Liver (tissue), 9 donors: ENCODE data around the gene ABCA9. TPM values are rescaled to one million over a fixed set of nuclear protein-coding genes. Genes with fewer than 3 reads are reported as not detected.

Experiments
- DNase-seq: peaks from one replicate; pipeline ENCODE4 v3.0.0-alpha.2; 2017; ENCODE audit warnings: low spot score
- H3K27ac ChIP-seq, 2 donors: one replicate each; pipeline ENCODE4 v1.7.0; 2013; ENCODE audit warnings: inconsistent platforms in 2 of 2, low read length in 2 of 2, control low read depth in 1 of 2, low read depth in 1 of 2, mild to moderate bottlenecking in 1 of 2
- H3K27me3 ChIP-seq, 4 donors: one replicate each; pipeline versions ENCODE4 v1.6.1 to v1.7.0; 2013; ENCODE audit warnings: low read length in 3 of 4, inconsistent platforms in 1 of 4, mild to moderate bottlenecking in 1 of 4, moderate library complexity in 1 of 4; ENCODE audit not compliant: control insufficient read depth in 4 of 4, insufficient read depth in 4 of 4
- H3K36me3 ChIP-seq, 4 donors: one replicate each; pipeline versions ENCODE4 v1.6.1 to v1.7.0; 2013; ENCODE audit warnings: low read length in 3 of 4, mild to moderate bottlenecking in 3 of 4, low read depth in 1 of 4, moderate library complexity in 1 of 4; ENCODE audit not compliant: control insufficient read depth in 4 of 4, insufficient read depth in 3 of 4
- H3K4me1 ChIP-seq, 4 donors: one replicate each; pipeline versions ENCODE4 v1.6.1 to v1.7.0; 2013; ENCODE audit warnings: low read length in 3 of 4, mild to moderate bottlenecking in 3 of 4, moderate library complexity in 1 of 4; ENCODE audit not compliant: control insufficient read depth in 4 of 4, insufficient read depth in 4 of 4
- H3K4me3 ChIP-seq, 3 donors: one replicate each; pipeline versions ENCODE4 v1.6.1 to v1.7.0; 2013; ENCODE audit warnings: low read length in 3 of 3, control low read depth in 1 of 3, low read depth in 1 of 3, mild to moderate bottlenecking in 1 of 3
- H3K9ac ChIP-seq, 2 donors: one replicate each; pipeline ENCODE4 v1.7.0; 2013; ENCODE audit warnings: low read length in 2 of 2, mild to moderate bottlenecking in 2 of 2, moderate library complexity in 2 of 2, control low read depth in 1 of 2, low read depth in 1 of 2
- H3K9me3 ChIP-seq, 4 donors: one replicate each; pipeline versions ENCODE4 v1.6.1 to v1.7.0; 2013; ENCODE audit warnings: low read length in 3 of 4; ENCODE audit not compliant: control insufficient read depth in 4 of 4
- ATF3 ChIP-seq: IDR thresholded peaks from 2 replicates; pipeline ENCODE4 v1.6.1; 2016; ENCODE audit warnings: antibody characterized with exemption
- CTCF ChIP-seq: fragments of 150-350 bp; IDR thresholded peaks from 2 replicates; pipeline ENCODE4 v1.5.1; 2017; ENCODE audit warnings: improper control_type of control experiment, low read depth, low read length; ENCODE audit not compliant: missing input control
- EGR1 ChIP-seq, 2 donors: IDR thresholded peaks; 2 replicates each; pipeline ENCODE4 v1.6.1; 2016 to 2018; ENCODE audit warnings: antibody characterized with exemption in 2 of 2, low read depth in 2 of 2
- FOXA2 ChIP-seq: IDR thresholded peaks from 2 replicates; pipeline ENCODE4 v1.6.1; 2016; ENCODE audit warnings: antibody characterized with exemption
- HNF4A ChIP-seq, 2 donors: conservative IDR thresholded peaks; 2 replicates each; pipeline ENCODE4 v1.6.1; 2016; ENCODE audit warnings: antibody characterized with exemption in 2 of 2, mild to moderate bottlenecking in 2 of 2
- RAD21 ChIP-seq, 2 donors: IDR thresholded peaks; 2 replicates each; pipeline ENCODE4 v1.6.1; 2016; ENCODE audit warnings: antibody characterized with exemption in 2 of 2, mild to moderate bottlenecking in 2 of 2
- YY1 ChIP-seq: IDR thresholded peaks from 2 replicates; pipeline ENCODE4 v1.6.1; 2016; ENCODE audit warnings: antibody characterized with exemption, mild to moderate bottlenecking
- ZBTB33 ChIP-seq: IDR thresholded peaks from 2 replicates; pipeline ENCODE4 v1.6.1; 2016; ENCODE audit warnings: antibody characterized with exemption
- WGBS: extraction: QIAGEN DNeasy Blood & Tissue Kit; methylation state at CpG from one replicate; pipeline ENCODE4 v1.1.7; 2013; 5-methylcytosine and 5-hydroxymethylcytosine counted together
- polyA plus RNA-seq, 2 donors: library from polyadenylated mRNA; stranded (reverse) in 1 of 2; unstranded in 1 of 2; fragments of 200-250 nt in 1 of 2; fragments of >200 nt in 1 of 2; fragmentation: Nextera tagmentation in 1 of 2; extraction: Ambion mirVana in 1 of 2; gene quantifications; one replicate each; pipeline versions ENCODE4 v1.2.1 to v1.2.3, GENCODE V29; 2013 to 2015
- total RNA-seq, 2 donors: library from RNA; depleted of rRNA; stranded (reverse); fragments of >200 nt; gene quantifications; one replicate each; pipeline ENCODE4 v1.2.3, GENCODE V29; 2014
- donor health status: healthy.
- donor health status: healthy.
- donor health status: healthy.
- donor health status: healthy.
- donor health status: healthy.

The ABCA9 gene
- total and polyA plus RNA-seq, 4 donors = 1.4 to 18.9 (median 5.9) TPM

GRCh38 chr17:69061721-69062556, 1.2 kb upstream of the ABCA9 start:
- H3K4me1 ChIP-seq = peaks cover 0 to 5% (median 2%) of the 10 kb centered on the region in 4 donors
- no peak for DNase-seq
- no peak overlapping the region for H3K27ac ChIP-seq
- TF ChIP-seq FOXA2 (no peak), HNF4A (conservative IDR thresholded peaks at IDR 0.05) (peak; percentile 52 to 64)
- H3K4me3 ChIP-seq = no peak overlapping the region
- no peaks in the 10 kb centered on the region for H3K27me3 ChIP-seq
- no peak overlapping the region for H3K9ac ChIP-seq
- 54% methylated on average over 4 of the region's 4 CpGs for WGBS
- no peaks in the 10 kb centered on the region for H3K9me3 ChIP-seq
- peaks cover 0 to 10% (median 2%) of the 10 kb centered on the region in 4 donors for H3K36me3 ChIP-seq

GRCh38 chr17:69059458-69060175, 1.1 kb downstream of the ABCA9 start:
- WGBS = 76% methylated on average over 7 of the region's 7 CpGs
- no peak for TF ChIP-seq CTCF
- no peak for TF ChIP-seq ATF3
- TF ChIP-seq EGR1 (IDR thresholded peaks at IDR 0.05; ENCODE audit: low read depth in 2 of 2) = no peak
- H3K4me3 ChIP-seq = no peak overlapping the region
- H3K4me1 ChIP-seq = peaks cover 0 to 5% (median 2%) of the 10 kb centered on the region in 4 donors
- H3K36me3 ChIP-seq = peaks cover 0 to 3% (median 0%) of the 10 kb centered on the region in 4 donors
- no peak overlapping the region for H3K9ac ChIP-seq
- no peak overlapping the region for H3K27ac ChIP-seq
- no peaks in the 10 kb centered on the region for H3K27me3 ChIP-seq
- H3K9me3 ChIP-seq = no peaks in the 10 kb centered on the region
- no peak for DNase-seq

GRCh38 chr17:69058165-69058564, 2.6 kb downstream of the ABCA9 start:
- DNase-seq = no peak
- TF ChIP-seq RAD21 (IDR thresholded peaks at IDR 0.05) (peak; percentile 33 to 43), FOXA2 (no peak), ZBTB33 (no peak), YY1 (no peak)
- no peak overlapping the region for H3K9ac ChIP-seq
- WGBS = 92% methylated on average over 1 of the region's 1 CpG
- no peaks in the 10 kb centered on the region for H3K27me3 ChIP-seq
- H3K36me3 ChIP-seq = peaks cover 0 to 3% (median 0%) of the 10 kb centered on the region in 4 donors
- H3K4me3 ChIP-seq = no peak overlapping the region
- H3K4me1 ChIP-seq = peaks cover 0 to 5% (median 1%) of the 10 kb centered on the region in 4 donors
- no peaks in the 10 kb centered on the region for H3K9me3 ChIP-seq
- no peak overlapping the region for H3K27ac ChIP-seq
